HUDEP-2 (cell line): ENCODE results near the gene INKA2.

Experiments
- DNase-seq, 76 experiments: peaks; one replicate each; lab custom pipeline; 2025; ENCODE audit not compliant: unreplicated experiment in 76 of 76; lab: John Stamatoyannopoulos, UW

Gene INKA2

GRCh38 chr1:111739194-111739924 is at the start of gene INKA2:
Gene INKA2 (minus strand): TSS chr1:111739395. CDS start chr1:111739242, 153 bp downstream.
- peak in 75 of 76 experiments; percentile 15 to 87 (median 73) for DNase-seq

GRCh38 chr1:111786669-111787207 is 47.5 kb upstream of the INKA2 start:
- DNase-seq, result no peak

- no peak for DNase-seq
These were observed 45.2 kb upstream of the INKA2 start for GRCh38 chr1:111784273-111784901.

- no peak for DNase-seq
These were observed 40.4 kb upstream of the INKA2 start for GRCh38 chr1:111779546-111779945.

- no peak for DNase-seq
These were observed 39.4 kb upstream of the INKA2 start for GRCh38 chr1:111778541-111779051.

GRCh38 chr1:111778066-111778465 is 38.9 kb upstream of the INKA2 start:
- no peak for DNase-seq

- DNase-seq, result no peak
These were observed 38.1 kb upstream of the INKA2 start for GRCh38 chr1:111777301-111777700.

GRCh38 chr1:111776861-111777260 is 37.7 kb upstream of the INKA2 start:
- DNase-seq, result no peak

- DNase-seq, result no peak
These were observed 37.2 kb upstream of the INKA2 start for GRCh38 chr1:111776391-111776790.

- DNase-seq, result no peak
These were observed 36.8 kb upstream of the INKA2 start for GRCh38 chr1:111775966-111776365.

- no peak for DNase-seq
These were observed 31.7 kb upstream of the INKA2 start for GRCh38 chr1:111770916-111771315.

- DNase-seq, result peak in 33 of 76 experiments; percentile 7 to 56 (median 26)
These were observed 30.4 kb upstream of the INKA2 start for GRCh38 chr1:111769517-111770146.

GRCh38 chr1:111768625-111769024 is 29.4 kb upstream of the INKA2 start:
- no peak for DNase-seq

- no peak for DNase-seq
These were observed 28.8 kb upstream of the INKA2 start for GRCh38 chr1:111768023-111768422.

GRCh38 chr1:111762332-111762731 is 23.1 kb upstream of the INKA2 start:
- DNase-seq, result no peak

GRCh38 chr1:111761717-111762116 is 22.5 kb upstream of the INKA2 start:
- no peak for DNase-seq

- peak in 8 of 76 experiments; percentile 7 to 32 (median 19) for DNase-seq
These were observed 19.2 kb upstream of the INKA2 start for GRCh38 chr1:111758373-111758772.

GRCh38 chr1:111756124-111756513 is 16.9 kb upstream of the INKA2 start:
- DNase-seq, result peak in 1 of 76 experiments; percentile 49

GRCh38 chr1:111755331-111756123 is 16.3 kb upstream of the INKA2 start, which contains the start of gene DDX20:
Gene DDX20 (plus strand): TSS chr1:111755901. CDS start chr1:111755925, 24 bp downstream.
- peak in 74 of 76 experiments; percentile 41 to 96 (median 88) for DNase-seq

- peak in 20 of 76 experiments; percentile 16 to 69 (median 46) for DNase-seq
These were observed 15.8 kb upstream of the INKA2 start for GRCh38 chr1:111754984-111755330.
